ENCODE measurements around the gene ADPRS.

- TF ChIP-seq CTCF (conservative IDR thresholded peaks at IDR 0.05; ENCODE audit: low read depth in 2 of 2) (no peak), CREB1 (CRISPR knock-in tag; IDR thresholded peaks at IDR 0.05; ENCODE audit: low read depth) (no peak), EZH2 (IDR thresholded peaks at IDR 0.05; ENCODE audit: low read depth, unreplicated experiment) (no peak), POLR2AphosphoS5 (IDR thresholded peaks at IDR 0.05; ENCODE audit: low read depth) (no peak), EZH2phosphoT487 (IDR thresholded peaks at IDR 0.05; ENCODE audit: unreplicated experiment) (no peak), STAT1 (IDR thresholded peaks at IDR 0.05; ENCODE audit: unreplicated experiment) (no peak), NANOG (IDR thresholded peaks at IDR 0.05; ENCODE audit: borderline replicate concordance) (no peak), ETS1 (IDR thresholded peaks at IDR 0.05) (no peak), JUNB (IDR thresholded peaks at IDR 0.05; ENCODE audit: unreplicated experiment) (no peak), ZNF331 (CRISPR knock-in tag; IDR thresholded peaks at IDR 0.05; ENCODE audit: low read depth) (no peak), ZNF114 (CRISPR knock-in tag; IDR thresholded peaks at IDR 0.05) (no peak)
- TF ChIP-seq, protein P1, sequence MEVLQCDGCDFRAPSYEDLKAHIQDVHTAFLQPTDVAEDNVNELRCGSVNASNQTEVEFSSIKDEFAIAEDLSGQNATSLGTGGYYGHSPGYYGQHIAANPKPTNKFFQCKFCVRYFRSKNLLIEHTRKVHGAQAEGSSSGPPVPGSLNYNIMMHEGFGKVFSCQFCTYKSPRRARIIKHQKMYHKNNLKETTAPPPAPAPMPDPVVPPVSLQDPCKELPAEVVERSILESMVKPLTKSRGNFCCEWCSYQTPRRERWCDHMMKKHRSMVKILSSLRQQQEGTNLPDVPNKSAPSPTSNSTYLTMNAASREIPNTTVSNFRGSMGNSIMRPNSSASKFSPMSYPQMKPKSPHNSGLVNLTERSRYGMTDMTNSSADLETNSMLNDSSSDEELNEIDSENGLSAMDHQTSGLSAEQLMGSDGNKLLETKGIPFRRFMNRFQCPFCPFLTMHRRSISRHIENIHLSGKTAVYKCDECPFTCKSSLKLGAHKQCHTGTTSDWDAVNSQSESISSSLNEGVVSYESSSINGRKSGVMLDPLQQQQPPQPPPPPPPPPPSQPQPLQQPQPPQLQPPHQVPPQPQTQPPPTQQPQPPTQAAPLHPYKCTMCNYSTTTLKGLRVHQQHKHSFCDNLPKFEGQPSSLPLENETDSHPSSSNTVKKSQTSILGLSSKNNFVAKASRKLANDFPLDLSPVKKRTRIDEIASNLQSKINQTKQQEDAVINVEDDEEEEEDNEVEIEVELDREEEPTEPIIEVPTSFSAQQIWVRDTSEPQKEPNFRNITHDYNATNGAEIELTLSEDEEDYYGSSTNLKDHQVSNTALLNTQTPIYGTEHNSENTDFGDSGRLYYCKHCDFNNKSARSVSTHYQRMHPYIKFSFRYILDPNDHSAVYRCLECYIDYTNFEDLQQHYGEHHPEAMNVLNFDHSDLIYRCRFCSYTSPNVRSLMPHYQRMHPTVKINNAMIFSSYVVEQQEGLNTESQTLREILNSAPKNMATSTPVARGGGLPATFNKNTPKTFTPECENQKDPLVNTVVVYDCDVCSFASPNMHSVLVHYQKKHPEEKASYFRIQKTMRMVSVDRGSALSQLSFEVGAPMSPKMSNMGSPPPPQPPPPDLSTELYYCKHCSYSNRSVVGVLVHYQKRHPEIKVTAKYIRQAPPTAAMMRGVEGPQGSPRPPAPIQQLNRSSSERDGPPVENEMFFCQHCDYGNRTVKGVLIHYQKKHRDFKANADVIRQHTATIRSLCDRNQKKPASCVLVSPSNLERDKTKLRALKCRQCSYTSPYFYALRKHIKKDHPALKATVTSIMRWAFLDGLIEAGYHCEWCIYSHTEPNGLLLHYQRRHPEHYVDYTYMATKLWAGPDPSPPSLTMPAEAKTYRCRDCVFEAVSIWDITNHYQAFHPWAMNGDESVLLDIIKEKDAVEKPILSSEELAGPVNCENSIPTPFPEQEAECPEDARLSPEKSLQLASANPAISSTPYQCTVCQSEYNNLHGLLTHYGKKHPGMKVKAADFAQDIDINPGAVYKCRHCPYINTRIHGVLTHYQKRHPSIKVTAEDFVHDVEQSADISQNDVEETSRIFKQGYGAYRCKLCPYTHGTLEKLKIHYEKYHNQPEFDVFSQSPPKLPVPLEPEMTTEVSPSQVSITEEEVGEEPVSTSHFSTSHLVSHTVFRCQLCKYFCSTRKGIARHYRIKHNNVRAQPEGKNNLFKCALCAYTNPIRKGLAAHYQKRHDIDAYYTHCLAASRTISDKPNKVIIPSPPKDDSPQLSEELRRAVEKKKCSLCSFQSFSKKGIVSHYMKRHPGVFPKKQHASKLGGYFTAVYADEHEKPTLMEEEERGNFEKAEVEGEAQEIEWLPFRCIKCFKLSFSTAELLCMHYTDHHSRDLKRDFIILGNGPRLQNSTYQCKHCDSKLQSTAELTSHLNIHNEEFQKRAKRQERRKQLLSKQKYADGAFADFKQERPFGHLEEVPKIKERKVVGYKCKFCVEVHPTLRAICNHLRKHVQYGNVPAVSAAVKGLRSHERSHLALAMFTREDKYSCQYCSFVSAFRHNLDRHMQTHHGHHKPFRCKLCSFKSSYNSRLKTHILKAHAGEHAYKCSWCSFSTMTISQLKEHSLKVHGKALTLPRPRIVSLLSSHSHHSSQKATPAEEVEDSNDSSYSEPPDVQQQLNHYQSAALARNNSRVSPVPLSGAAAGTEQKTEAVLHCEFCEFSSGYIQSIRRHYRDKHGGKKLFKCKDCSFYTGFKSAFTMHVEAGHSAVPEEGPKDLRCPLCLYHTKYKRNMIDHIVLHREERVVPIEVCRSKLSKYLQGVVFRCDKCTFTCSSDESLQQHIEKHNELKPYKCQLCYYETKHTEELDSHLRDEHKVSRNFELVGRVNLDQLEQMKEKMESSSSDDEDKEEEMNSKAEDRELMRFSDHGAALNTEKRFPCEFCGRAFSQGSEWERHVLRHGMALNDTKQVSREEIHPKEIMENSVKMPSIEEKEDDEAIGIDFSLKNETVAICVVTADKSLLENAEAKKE (CRISPR knock-in tag; IDR thresholded peaks at IDR 0.05) = no peak
- TF ChIP-seq, protein P2, sequence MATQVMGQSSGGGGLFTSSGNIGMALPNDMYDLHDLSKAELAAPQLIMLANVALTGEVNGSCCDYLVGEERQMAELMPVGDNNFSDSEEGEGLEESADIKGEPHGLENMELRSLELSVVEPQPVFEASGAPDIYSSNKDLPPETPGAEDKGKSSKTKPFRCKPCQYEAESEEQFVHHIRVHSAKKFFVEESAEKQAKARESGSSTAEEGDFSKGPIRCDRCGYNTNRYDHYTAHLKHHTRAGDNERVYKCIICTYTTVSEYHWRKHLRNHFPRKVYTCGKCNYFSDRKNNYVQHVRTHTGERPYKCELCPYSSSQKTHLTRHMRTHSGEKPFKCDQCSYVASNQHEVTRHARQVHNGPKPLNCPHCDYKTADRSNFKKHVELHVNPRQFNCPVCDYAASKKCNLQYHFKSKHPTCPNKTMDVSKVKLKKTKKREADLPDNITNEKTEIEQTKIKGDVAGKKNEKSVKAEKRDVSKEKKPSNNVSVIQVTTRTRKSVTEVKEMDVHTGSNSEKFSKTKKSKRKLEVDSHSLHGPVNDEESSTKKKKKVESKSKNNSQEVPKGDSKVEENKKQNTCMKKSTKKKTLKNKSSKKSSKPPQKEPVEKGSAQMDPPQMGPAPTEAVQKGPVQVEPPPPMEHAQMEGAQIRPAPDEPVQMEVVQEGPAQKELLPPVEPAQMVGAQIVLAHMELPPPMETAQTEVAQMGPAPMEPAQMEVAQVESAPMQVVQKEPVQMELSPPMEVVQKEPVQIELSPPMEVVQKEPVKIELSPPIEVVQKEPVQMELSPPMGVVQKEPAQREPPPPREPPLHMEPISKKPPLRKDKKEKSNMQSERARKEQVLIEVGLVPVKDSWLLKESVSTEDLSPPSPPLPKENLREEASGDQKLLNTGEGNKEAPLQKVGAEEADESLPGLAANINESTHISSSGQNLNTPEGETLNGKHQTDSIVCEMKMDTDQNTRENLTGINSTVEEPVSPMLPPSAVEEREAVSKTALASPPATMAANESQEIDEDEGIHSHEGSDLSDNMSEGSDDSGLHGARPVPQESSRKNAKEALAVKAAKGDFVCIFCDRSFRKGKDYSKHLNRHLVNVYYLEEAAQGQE (IDR thresholded peaks at IDR 0.05; ENCODE audit: unreplicated experiment) = no peak
Observed at GRCh38 chr1:36108314-36108713, 19.6 kb downstream of the ADPRS start.

All from GM23338 (cell line).